Stomach (tissue), 4 donors: ENCODE measurements around the gene SCUBE3.

ENCODE experiments used
- CTCF ChIP-seq, 7 experiments: fragments of 450-650 bp in 4 of 7; fragments of 200-600 bp in 3 of 7; sonication (generic) in 3 of 7; IDR thresholded peaks; one replicate each; pipeline ENCODE4 v1.5.1; 2016 to 2019; ENCODE audit warnings: antibody characterized with exemption in 7 of 7, control low read depth in 2 of 7, mild to moderate bottlenecking in 1 of 7
- POLR2AphosphoS5 ChIP-seq, 3 donors: sonication (generic); formaldehyde crosslinking; IDR thresholded peaks; one replicate each; pipeline ENCODE4 v1.6.1; 2016; ENCODE audit warnings: antibody characterized with exemption in 3 of 3

DNA sequence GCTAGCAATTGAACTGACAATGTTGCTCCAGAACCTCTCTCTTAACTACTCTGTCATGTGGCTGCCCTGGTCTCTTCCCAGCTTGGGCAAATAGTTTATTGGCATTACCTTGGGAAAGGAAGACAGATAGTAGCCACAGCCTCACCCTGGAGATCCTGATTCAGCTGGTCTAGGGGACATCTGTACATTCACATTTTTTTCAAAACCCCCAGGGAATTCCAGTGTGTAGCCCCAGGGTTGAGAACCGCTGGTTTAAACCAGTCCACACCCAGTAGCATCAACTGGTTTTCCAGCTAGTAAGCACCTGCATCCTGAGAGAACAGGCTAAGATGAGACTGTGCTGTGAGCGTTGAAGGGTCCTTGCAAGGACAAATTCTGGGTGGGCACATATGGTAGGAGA is 9.6 kb downstream of the SCUBE3 start:
- no peak for TF ChIP-seq CTCF (IDR thresholded peaks at IDR 0.05)
- no peak for TF ChIP-seq POLR2AphosphoS5 (IDR thresholded peaks at IDR 0.05)
